GM12878 (cell line): ENCODE results near the gene ARHGAP6. TPM values are rescaled to one million over a fixed set of nuclear protein-coding genes. Genes with fewer than 3 reads are reported as not detected.

Experiments used
- ATAC-seq: fragments of 200-7000 bp; cut with Tn5 transposase; 3 replicates; pipeline ENCODE4 v1.9.1; 2020; ENCODE audit warnings: mild to moderate bottlenecking, moderate library complexity
- BruUV-seq: library from RNA; stranded (reverse); fragments of 400-500 nt; replicated peaks from 2 replicates; lab custom pipeline; 2021; lab: Mats Ljungman, UMichigan
- CTCF ChIA-PET: fragments of 300-600 bp; sonication (Branson Sonifier 250); formaldehyde crosslinking; extraction: SDS; loops from one replicate; lab custom pipeline; 2021; ENCODE audit warnings: inconsistent platforms; lab: Yijun Ruan, JAX
- POLR2A ChIA-PET: fragments of 350-600 bp; formaldehyde crosslinking; extraction: SDS; loops from one replicate; lab custom pipeline; 2021; ENCODE audit warnings: inconsistent platforms; lab: Charles Lee
- RAD21 ChIA-PET: fragments of 300-600 bp; sonication (Branson Sonifier 250); formaldehyde crosslinking; loops from one replicate; lab custom pipeline; 2023; ENCODE audit warnings: antibody characterized with exemption; ENCODE audit not compliant: unreplicated experiment; lab: Charles Lee
- SMC1A ChIA-PET: fragments of 300-600 bp; sonication (Branson Sonifier 250); formaldehyde crosslinking; loops from one replicate; lab custom pipeline; 2023; ENCODE audit not compliant: unreplicated experiment, uncharacterized antibody; lab: Charles Lee
- DNase-seq: peaks from one replicate; pipeline ENCODE4 v3.0.0-alpha.2; 2011; ENCODE audit warnings: low read depth, low spot score
- FAIRE-seq: peaks from 3 replicates; lab custom pipeline; 2011; peaks lifted over from hg19 to GRCh38; lab: Jason Lieb, UNC
- H2AFZ ChIP-seq: 2 replicates; pipeline ENCODE4 v1.6.0; 2011; ENCODE audit warnings: low read depth, low read length, control low read depth; ENCODE audit not compliant: control insufficient read depth
- H3K27ac ChIP-seq: 2 replicates; pipeline ENCODE4 v1.5.1; 2011; ENCODE audit warnings: control low read depth; ENCODE audit not compliant: control insufficient read depth, insufficient read depth
- H3K27me3 ChIP-seq, 2 experiments: replicated peaks in 1 of 2; 2 replicates each; pipeline versions ENCODE4 v1.6.0 to v1.6.1; 2011; ENCODE audit warnings: low read length in 1 of 2; ENCODE audit not compliant: control insufficient read depth in 2 of 2, insufficient read depth in 2 of 2
- H3K36me3 ChIP-seq, 2 experiments: 2 replicates each; pipeline ENCODE4 v1.5.1; 2011; ENCODE audit warnings: low read length in 1 of 2; ENCODE audit not compliant: control insufficient read depth in 2 of 2, insufficient read depth in 2 of 2
- H3K4me1 ChIP-seq: 2 replicates; pipeline ENCODE4 v1.6.1; 2011; ENCODE audit warnings: mild to moderate bottlenecking, low read length, moderate library complexity, mixed read lengths; ENCODE audit not compliant: control insufficient read depth, insufficient read depth
- H3K4me2 ChIP-seq: 2 replicates; pipeline ENCODE4 v1.6.0; 2011; ENCODE audit warnings: control low read depth; ENCODE audit not compliant: control insufficient read depth, insufficient read depth
- H3K4me3 ChIP-seq: fragments of 200-600 bp; sonication (generic); 2 replicates; pipeline ENCODE4 v1.5.1; 2016
- H3K79me2 ChIP-seq: 2 replicates; pipeline ENCODE4 v1.6.0; 2011; ENCODE audit warnings: low read length; ENCODE audit not compliant: control insufficient read depth, insufficient read depth
- H3K9ac ChIP-seq: 2 replicates; pipeline ENCODE4 v1.8.0; 2011; ENCODE audit warnings: low read length, control low read depth, mixed read lengths; ENCODE audit not compliant: control insufficient read depth, insufficient read depth
- H3K9me3 ChIP-seq: replicated peaks from 3 replicates; pipeline ENCODE4 v1.5.1; 2011; ENCODE audit warnings: mild to moderate bottlenecking, low read length; ENCODE audit not compliant: control insufficient read depth, insufficient read depth
- H4K20me1 ChIP-seq: 2 replicates; pipeline ENCODE4 v1.6.0; 2011; ENCODE audit not compliant: control insufficient read depth, insufficient read depth
- BMI1 ChIP-seq: fragments of 450-650 bp; IDR thresholded peaks from 2 replicates; pipeline ENCODE4 v1.6.1; 2016; ENCODE audit warnings: mild to moderate bottlenecking, moderate library complexity, borderline replicate concordance
- CHD1 ChIP-seq: IDR thresholded peaks from 2 replicates; pipeline ENCODE4 v1.6.1; 2012; ENCODE audit warnings: low read depth, low read length, improper control_type of control experiment
- EP300 ChIP-seq, 2 experiments: fragments of 150-350 bp in 1 of 2; IDR thresholded peaks; 2 replicates each; pipeline ENCODE4 v1.6.1; 2011 to 2012; ENCODE audit warnings: low read depth in 2 of 2, low read length in 2 of 2, borderline replicate concordance in 1 of 2, improper control_type of control experiment in 1 of 2, inconsistent platforms in 1 of 2; ENCODE audit not compliant: control insufficient read depth in 1 of 2
- ESRRA ChIP-seq: IDR thresholded peaks from 2 replicates; pipeline ENCODE4 v1.6.1; 2012; ENCODE audit warnings: mild to moderate bottlenecking, low read length, improper control_type of control experiment
- ETV6 ChIP-seq, 2 experiments: fragments of 450-650 bp in 1 of 2; IDR thresholded peaks in 1 of 2; conservative IDR thresholded peaks in 1 of 2; 2 replicates each; pipeline ENCODE4 v1.6.1; 2014; ENCODE audit warnings: antibody characterized with exemption in 1 of 2, borderline replicate concordance in 1 of 2, low read depth in 1 of 2, mild to moderate bottlenecking in 1 of 2, moderate library complexity in 1 of 2
- FOXM1 ChIP-seq: IDR thresholded peaks from 2 replicates; pipeline ENCODE4 v1.6.1; 2012; ENCODE audit warnings: low read depth, mild to moderate bottlenecking, inconsistent platforms, low read length, moderate library complexity
- HCFC1 ChIP-seq: fragments of 150-350 bp; IDR thresholded peaks from 2 replicates; pipeline ENCODE4 v1.6.1; 2014; ENCODE audit warnings: low read length
- IKZF2 ChIP-seq, 2 experiments: fragments of 450-650 bp; IDR thresholded peaks; 2 replicates each; pipeline ENCODE4 v1.6.1; 2017; ENCODE audit warnings: mild to moderate bottlenecking in 2 of 2, moderate library complexity in 2 of 2
- JUND ChIP-seq: IDR thresholded peaks from 2 replicates; pipeline ENCODE4 v1.6.1; 2012; ENCODE audit warnings: low read depth, mild to moderate bottlenecking, low read length, improper control_type of control experiment, moderate library complexity
- NFIC ChIP-seq: IDR thresholded peaks from 2 replicates; pipeline ENCODE4 v1.6.1; 2012; ENCODE audit warnings: low read depth, mild to moderate bottlenecking, inconsistent platforms, low read length, moderate library complexity
- NFXL1 ChIP-seq: fragments of 450-650 bp; IDR thresholded peaks from 2 replicates; pipeline ENCODE4 v1.6.1; 2017; ENCODE audit warnings: antibody characterized with exemption, mild to moderate bottlenecking, borderline replicate concordance
- NFYB ChIP-seq: IDR thresholded peaks from 2 replicates; pipeline ENCODE4 v1.6.1; 2011; ENCODE audit warnings: low read depth, mild to moderate bottlenecking, low read length, improper control_type of control experiment, moderate library complexity; ENCODE audit not compliant: insufficient read depth
- SP1 ChIP-seq: IDR thresholded peaks from one replicate; pipeline ENCODE4 v1.6.1; 2011; ENCODE audit warnings: low read depth, low read length
- STAT3 ChIP-seq: IDR thresholded peaks from 2 replicates; pipeline ENCODE4 v1.6.1; 2011; ENCODE audit warnings: low read depth, low read length, improper control_type of control experiment
- SUPT20H ChIP-seq: IDR thresholded peaks from 2 replicates; pipeline ENCODE4 v1.6.1; 2011; ENCODE audit warnings: low read depth, mild to moderate bottlenecking, low read length, moderate library complexity, borderline replicate concordance; ENCODE audit not compliant: control insufficient read depth
- ZBED1 ChIP-seq: IDR thresholded peaks from 2 replicates; pipeline ENCODE4 v1.6.1; 2016; ENCODE audit warnings: borderline replicate concordance
- WGBS: methylation state at CpG from one replicate; pipeline ENCODE4 v1.1.6; 2016; ENCODE audit warnings: low lambda C conversion rate; ENCODE audit not compliant: insufficient replicate concordance, insufficient coverage; ENCODE audit errors: missing lambda C conversion rate; 5-methylcytosine and 5-hydroxymethylcytosine counted together
- in situ Hi-C: fragments of 300-500 bp; cut with MboI; formaldehyde crosslinking; loops from 9 replicates; pipeline ENCODE4 v1.14.3; 2018; ENCODE audit warnings: mixed read lengths
- intact Hi-C: fragments of 100-400 bp; cut with micrococcal nuclease; formaldehyde crosslinking; loops from one replicate; pipeline ENCODE4 v1.14.2; 2022; ENCODE audit not compliant: unreplicated experiment
- polyA plus RNA-seq, 11 experiments: library from polyadenylated mRNA; depleted of rRNA in 4 of 11; unstranded in 6 of 11; stranded (reverse) in 5 of 11; fragments of >200 nt; fragmentation: Nextera tagmentation in 4 of 11; fragmentation: Illumina TruSeq in 1 of 11; extraction: Ambion mirVana in 4 of 11; extraction: Trizol in 1 of 11; gene quantifications; 1 replicate in 1 of 11; 2 replicates in 10 of 11; pipeline versions ENCODE4 v1.2.1 to v1.2.3, GENCODE V29; 2011 to 2016; ENCODE audit warnings: inconsistent platforms in 2 of 11, missing spikeins in 2 of 11, low read depth in 1 of 11
- total RNA-seq, 4 experiments: library from RNA; depleted of rRNA in 3 of 4; stranded (reverse); fragments of >200 nt in 3 of 4; fragmentation: Illumina TruSeq in 1 of 4; extraction: Trizol in 1 of 4; gene quantifications; 2 replicates each; pipeline versions ENCODE4 v1.2.1 to v1.2.3, GENCODE V29; 2013 to 2021
- TF ChIP-seq, protein P1 (sequence below): IDR thresholded peaks from 2 replicates; pipeline ENCODE4 v1.6.1; 2012; ENCODE audit warnings: low read depth, low read length, improper control_type of control experiment
- TF ChIP-seq, protein P2 (sequence below): fragments of 450-650 bp; formaldehyde crosslinking; IDR thresholded peaks from 2 replicates; pipeline ENCODE4 v1.5.0; 2022; ENCODE audit warnings: mild to moderate bottlenecking, missing genetic modification characterization
- TF ChIP-seq, protein P3 (sequence below): IDR thresholded peaks from 2 replicates; pipeline ENCODE4 v1.6.1; 2012; ENCODE audit warnings: low read depth, low read length, improper control_type of control experiment

Gene ARHGAP6
- total and polyA plus RNA-seq, 10 of the 15 experiments (the other 5 are each of a cell fraction or from before 2014, with no cell fraction given), result 0.20 to 1.8 (median 0.76) TPM

DNA sequence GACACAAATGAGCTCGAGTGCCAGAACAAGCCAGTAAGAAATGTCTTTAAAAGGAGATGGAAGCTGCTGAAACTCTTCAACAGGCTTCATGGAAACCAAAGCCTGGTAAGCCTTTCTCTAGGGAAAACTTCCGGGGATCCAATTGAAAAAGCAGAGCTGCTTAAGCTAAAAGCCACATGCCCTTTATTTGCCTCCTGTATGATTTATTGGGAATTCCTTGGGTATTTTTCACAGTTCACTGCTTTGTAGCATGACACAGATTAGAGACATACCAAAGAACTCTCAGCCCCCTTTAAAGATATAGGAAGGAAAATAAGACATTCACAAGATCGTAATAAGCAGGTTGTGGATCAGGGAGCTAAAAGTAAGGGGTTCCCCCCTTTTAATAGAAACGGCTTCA, 6.5 kb upstream of the ARHGAP6 start:
- TF ChIP-seq, protein P1, sequence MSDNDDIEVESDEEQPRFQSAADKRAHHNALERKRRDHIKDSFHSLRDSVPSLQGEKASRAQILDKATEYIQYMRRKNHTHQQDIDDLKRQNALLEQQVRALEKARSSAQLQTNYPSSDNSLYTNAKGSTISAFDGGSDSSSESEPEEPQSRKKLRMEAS, result no peak
- TF ChIP-seq SUPT20H, result no peak
- TF ChIP-seq CHD1, result no peak
- TF ChIP-seq, protein P2, sequence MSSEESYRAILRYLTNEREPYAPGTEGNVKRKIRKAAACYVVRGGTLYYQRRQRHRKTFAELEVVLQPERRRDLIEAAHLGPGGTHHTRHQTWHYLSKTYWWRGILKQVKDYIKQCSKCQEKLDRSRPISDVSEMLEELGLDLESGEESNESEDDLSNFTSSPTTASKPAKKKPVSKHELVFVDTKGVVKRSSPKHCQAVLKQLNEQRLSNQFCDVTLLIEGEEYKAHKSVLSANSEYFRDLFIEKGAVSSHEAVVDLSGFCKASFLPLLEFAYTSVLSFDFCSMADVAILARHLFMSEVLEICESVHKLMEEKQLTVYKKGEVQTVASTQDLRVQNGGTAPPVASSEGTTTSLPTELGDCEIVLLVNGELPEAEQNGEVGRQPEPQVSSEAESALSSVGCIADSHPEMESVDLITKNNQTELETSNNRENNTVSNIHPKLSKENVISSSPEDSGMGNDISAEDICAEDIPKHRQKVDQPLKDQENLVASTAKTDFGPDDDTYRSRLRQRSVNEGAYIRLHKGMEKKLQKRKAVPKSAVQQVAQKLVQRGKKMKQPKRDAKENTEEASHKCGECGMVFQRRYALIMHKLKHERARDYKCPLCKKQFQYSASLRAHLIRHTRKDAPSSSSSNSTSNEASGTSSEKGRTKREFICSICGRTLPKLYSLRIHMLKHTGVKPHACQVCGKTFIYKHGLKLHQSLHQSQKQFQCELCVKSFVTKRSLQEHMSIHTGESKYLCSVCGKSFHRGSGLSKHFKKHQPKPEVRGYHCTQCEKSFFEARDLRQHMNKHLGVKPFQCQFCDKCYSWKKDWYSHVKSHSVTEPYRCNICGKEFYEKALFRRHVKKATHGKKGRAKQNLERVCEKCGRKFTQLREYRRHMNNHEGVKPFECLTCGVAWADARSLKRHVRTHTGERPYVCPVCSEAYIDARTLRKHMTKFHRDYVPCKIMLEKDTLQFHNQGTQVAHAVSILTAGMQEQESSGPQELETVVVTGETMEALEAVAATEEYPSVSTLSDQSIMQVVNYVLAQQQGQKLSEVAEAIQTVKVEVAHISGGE, result no peak
- no peak for TF ChIP-seq HCFC1
- TF ChIP-seq EP300 (IDR thresholded peaks at IDR 0.05; ENCODE audit: borderline replicate concordance in 1 of 2, control insufficient read depth in 1 of 2, low read depth in 2 of 2, low read length in 2 of 2), result no peak
- no peak for TF ChIP-seq STAT3
- no peak for TF ChIP-seq NFXL1
- TF ChIP-seq BMI1, result no peak
- no peak for TF ChIP-seq ESRRA
- no peak for TF ChIP-seq IKZF2 (IDR thresholded peaks at IDR 0.05)
- no peak for TF ChIP-seq ETV6 (conservative IDR thresholded peaks at IDR 0.05 in 1 of 2, IDR thresholded peaks at IDR 0.05 in 1 of 2; ENCODE audit: borderline replicate concordance in 1 of 2, low read depth in 1 of 2)
- no peak for TF ChIP-seq JUND
- TF ChIP-seq NFYB, result no peak
- TF ChIP-seq, protein P3, sequence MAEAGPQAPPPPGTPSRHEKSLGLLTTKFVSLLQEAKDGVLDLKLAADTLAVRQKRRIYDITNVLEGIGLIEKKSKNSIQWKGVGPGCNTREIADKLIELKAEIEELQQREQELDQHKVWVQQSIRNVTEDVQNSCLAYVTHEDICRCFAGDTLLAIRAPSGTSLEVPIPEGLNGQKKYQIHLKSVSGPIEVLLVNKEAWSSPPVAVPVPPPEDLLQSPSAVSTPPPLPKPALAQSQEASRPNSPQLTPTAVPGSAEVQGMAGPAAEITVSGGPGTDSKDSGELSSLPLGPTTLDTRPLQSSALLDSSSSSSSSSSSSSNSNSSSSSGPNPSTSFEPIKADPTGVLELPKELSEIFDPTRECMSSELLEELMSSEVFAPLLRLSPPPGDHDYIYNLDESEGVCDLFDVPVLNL, result no peak
- no peak for TF ChIP-seq SP1
- TF ChIP-seq ZBED1, result no peak
- no peak for TF ChIP-seq FOXM1
- no peak for TF ChIP-seq NFIC
- no peaks in the 10 kb centered on the region for H3K4me1 ChIP-seq
- in situ Hi-C loops, result no loop called here
- no peak overlapping the region for H2AFZ ChIP-seq
- no peaks in the 10 kb centered on the region for H3K36me3 ChIP-seq
- ATAC-seq (no peak), FAIRE-seq (no peak), DNase-seq (no peak)
- H3K4me3 ChIP-seq, result no peak overlapping the region
- RAD21 ChIA-PET, result no interaction called here
- H3K79me2 ChIP-seq, result no peaks in the 10 kb centered on the region
- SMC1A ChIA-PET, result interaction anchor here (1.1 kb wide), 1 partner anchor 16 kb away, joined by 3 read pairs; no protein-coding TSS in a partner anchor
- H3K27me3 ChIP-seq, result no peaks in the 10 kb centered on the region
- H3K9me3 ChIP-seq, result no peaks in the 10 kb centered on the region
- H3K4me2 ChIP-seq, result no peak overlapping the region
- no TSS peak for BruUV-seq
- POLR2A ChIA-PET, result no interaction called here
- CTCF ChIA-PET, result interaction anchor here (0.8 to 1.1 kb wide), 3 partner anchors 17 to 53 kb away, joined by 3 to 4 read pairs (median 3); no protein-coding TSS in a partner anchor
- H3K27ac ChIP-seq, result no peak overlapping the region
- H4K20me1 ChIP-seq, result no peaks in the 10 kb centered on the region
- intact Hi-C loops, result no loop called here
- no peak overlapping the region for H3K9ac ChIP-seq
- WGBS, result 0% methylated on average over 4 of the region's 4 CpGs
